Thyroid gland (tissue), 4 donors: ENCODE results near the gene BAZ1B.

Experiments
- POLR2A ChIP-seq, 2 donors: fragments of 450-650 bp; IDR thresholded peaks; one replicate each; pipeline ENCODE4 v1.6.1; 2017; ENCODE audit warnings: antibody characterized with exemption in 2 of 2, mild to moderate bottlenecking in 2 of 2, moderate library complexity in 1 of 2
- TF ChIP-seq, protein P1 (sequence below), 6 experiments: fragments of 200-600 bp in 3 of 6; fragments of 450-650 bp in 3 of 6; sonication (generic) in 3 of 6; IDR thresholded peaks; one replicate each; pipeline ENCODE4 v1.5.1; 2016 to 2019; ENCODE audit warnings: antibody characterized with exemption in 6 of 6, mild to moderate bottlenecking in 2 of 6, inconsistent platforms in 1 of 6, moderate library complexity in 1 of 6

- TF ChIP-seq, protein P1, sequence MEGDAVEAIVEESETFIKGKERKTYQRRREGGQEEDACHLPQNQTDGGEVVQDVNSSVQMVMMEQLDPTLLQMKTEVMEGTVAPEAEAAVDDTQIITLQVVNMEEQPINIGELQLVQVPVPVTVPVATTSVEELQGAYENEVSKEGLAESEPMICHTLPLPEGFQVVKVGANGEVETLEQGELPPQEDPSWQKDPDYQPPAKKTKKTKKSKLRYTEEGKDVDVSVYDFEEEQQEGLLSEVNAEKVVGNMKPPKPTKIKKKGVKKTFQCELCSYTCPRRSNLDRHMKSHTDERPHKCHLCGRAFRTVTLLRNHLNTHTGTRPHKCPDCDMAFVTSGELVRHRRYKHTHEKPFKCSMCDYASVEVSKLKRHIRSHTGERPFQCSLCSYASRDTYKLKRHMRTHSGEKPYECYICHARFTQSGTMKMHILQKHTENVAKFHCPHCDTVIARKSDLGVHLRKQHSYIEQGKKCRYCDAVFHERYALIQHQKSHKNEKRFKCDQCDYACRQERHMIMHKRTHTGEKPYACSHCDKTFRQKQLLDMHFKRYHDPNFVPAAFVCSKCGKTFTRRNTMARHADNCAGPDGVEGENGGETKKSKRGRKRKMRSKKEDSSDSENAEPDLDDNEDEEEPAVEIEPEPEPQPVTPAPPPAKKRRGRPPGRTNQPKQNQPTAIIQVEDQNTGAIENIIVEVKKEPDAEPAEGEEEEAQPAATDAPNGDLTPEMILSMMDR (IDR thresholded peaks at IDR 0.05): no peak
- TF ChIP-seq POLR2A (IDR thresholded peaks at IDR 0.05): no peak
These were observed 96.1 kb downstream of the BAZ1B start for GRCh38 chr7:73426016-73426415.
